Coronary artery (tissue), 2 donors: ENCODE data around the gene CD37.

ENCODE experiments used
- DNase-seq: peaks from one replicate; pipeline ENCODE4 v3.0.0-alpha.2; 2017; ENCODE audit warnings: low spot score
- H3K27ac ChIP-seq, 2 donors: fragments of 200-600 bp; sonication (generic); one replicate each; pipeline ENCODE4 v1.5.1; 2016 to 2019
- H3K4me3 ChIP-seq: fragments of 200-600 bp; sonication (generic); 2 replicates; pipeline ENCODE4 v1.5.1; 2016; ENCODE audit warnings: mild to moderate bottlenecking, moderate library complexity
- TF ChIP-seq, protein P1 (sequence below): fragments of 200-600 bp; sonication (generic); IDR thresholded peaks from one replicate; pipeline ENCODE4 v1.5.1; 2019; ENCODE audit warnings: antibody characterized with exemption

CD37 gene

GRCh38 chr19:49356382-49356781 lies 21.2 kb downstream of the CD37 start:
- Histone ChIP-seq H3K4me3 (no peak overlapping the region), H3K27ac (peak overlapping the region in 1 of 2 donors; percentile 65)
- TF ChIP-seq, protein P1, sequence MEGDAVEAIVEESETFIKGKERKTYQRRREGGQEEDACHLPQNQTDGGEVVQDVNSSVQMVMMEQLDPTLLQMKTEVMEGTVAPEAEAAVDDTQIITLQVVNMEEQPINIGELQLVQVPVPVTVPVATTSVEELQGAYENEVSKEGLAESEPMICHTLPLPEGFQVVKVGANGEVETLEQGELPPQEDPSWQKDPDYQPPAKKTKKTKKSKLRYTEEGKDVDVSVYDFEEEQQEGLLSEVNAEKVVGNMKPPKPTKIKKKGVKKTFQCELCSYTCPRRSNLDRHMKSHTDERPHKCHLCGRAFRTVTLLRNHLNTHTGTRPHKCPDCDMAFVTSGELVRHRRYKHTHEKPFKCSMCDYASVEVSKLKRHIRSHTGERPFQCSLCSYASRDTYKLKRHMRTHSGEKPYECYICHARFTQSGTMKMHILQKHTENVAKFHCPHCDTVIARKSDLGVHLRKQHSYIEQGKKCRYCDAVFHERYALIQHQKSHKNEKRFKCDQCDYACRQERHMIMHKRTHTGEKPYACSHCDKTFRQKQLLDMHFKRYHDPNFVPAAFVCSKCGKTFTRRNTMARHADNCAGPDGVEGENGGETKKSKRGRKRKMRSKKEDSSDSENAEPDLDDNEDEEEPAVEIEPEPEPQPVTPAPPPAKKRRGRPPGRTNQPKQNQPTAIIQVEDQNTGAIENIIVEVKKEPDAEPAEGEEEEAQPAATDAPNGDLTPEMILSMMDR, result no peak
- no peak for DNase-seq

DNA sequence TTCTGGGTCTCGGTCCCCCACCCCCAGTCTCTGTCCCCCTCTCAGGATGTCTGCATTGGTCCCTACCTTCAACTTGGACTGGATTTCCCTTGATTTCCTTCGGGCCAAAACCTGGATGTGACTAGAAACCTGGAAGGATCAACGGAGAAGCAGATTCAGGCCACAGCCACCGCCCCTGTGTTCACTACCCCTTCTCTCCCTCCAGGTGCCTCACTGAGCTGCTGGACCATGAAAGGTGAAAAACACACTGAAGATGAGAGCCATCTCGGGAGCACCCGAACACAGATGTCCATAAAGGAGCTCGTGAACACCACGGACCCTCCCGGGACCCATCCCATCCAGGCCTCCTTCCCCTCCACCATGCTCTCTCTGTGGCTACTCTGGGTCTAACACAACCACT lies 22.0 kb downstream of the CD37 start:
- no peak overlapping the region for H3K27ac ChIP-seq
- H3K4me3 ChIP-seq, result no peak overlapping the region

GRCh38 chr19:49359851-49360820 lies 24.9 kb downstream of the CD37 start:
- no peak overlapping the region for H3K4me3 ChIP-seq
- no peak for DNase-seq
- TF ChIP-seq, protein P1, result no peak
- H3K27ac ChIP-seq, result peak overlapping the region; percentile 36 to 45

More for the DNA sequence above, 22.0 kb downstream of the CD37 start:
- TF ChIP-seq, protein P1, result no peak
- no peak for DNase-seq

DNA sequence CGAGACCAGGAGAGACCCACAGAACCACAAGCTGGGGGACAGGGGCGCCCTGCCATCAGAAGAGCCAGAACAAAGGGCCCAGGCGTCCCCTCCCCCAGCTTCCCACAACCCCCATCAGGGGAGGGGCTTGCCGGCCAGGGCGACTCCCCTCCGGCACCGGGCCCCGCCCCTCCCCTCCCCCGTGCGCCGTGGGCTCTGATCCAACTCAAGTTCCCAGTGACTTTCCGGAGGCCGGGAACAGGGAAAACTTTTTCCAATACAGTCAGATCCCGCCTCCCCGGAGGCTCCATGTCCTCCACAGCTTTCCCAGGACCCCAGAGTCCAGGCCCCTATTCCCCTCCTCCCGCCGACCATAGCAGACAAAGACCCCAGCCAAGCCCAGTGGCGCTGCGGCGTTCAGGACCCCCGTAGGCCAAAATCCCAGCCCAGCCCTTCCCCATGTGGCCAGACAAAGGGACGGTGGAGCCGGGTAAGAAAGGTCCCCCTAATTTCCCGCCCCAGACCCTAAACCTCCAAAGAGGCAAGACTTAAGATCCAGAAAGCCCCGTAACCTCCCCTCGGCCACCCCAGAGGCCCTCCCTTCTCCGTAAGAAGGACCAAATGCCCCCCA lies 26.3 kb downstream of the CD37 start:
- peak overlapping the region; percentile 85 for H3K4me3 ChIP-seq
- TF ChIP-seq, protein P1, result no peak
- DNase-seq, result peak; percentile 86
- peak overlapping the region; percentile 91 to 94 for H3K27ac ChIP-seq

DNA sequence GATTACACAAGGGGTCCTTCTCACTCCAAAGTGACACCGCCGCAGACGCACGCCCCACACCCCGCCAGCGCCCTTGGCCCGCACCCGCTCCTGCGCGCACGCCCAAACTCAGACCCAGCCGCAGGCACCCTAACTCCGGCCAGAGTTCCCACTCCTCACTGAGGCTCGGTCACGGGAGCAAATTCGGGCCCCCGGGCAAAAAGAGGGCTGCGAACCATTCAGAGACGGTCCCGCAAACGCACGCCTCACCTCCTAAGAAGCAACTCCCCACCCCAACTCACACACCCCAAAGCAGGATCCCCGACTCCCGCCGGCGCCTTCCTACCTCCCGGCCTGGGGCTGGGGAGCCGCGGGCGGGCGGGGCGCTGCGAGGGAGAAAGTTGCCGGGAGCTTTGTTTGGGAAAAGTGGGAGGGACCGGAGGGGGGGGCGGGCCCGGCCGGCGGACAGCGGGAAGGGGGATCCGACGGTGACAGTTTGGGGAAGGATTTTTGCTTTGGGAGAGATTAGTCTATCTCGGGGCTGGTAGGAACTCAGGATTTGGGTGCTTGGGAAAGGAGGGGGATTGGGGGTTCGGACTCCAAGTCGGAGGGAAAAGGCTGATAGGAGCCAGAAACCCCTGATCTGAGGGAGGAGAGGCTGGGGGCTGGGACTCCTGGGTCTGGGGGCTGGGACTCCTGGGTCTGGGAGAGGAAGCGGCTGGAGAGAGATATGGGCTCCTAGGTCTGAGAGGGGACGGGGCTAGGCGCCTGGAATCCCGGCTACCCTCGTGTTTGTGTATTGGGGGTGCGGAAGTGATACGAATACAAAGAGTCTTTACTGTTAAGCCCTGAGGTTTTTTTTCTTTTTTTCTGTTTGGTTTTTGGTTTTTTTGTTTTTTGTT lies 27.1 kb downstream of the CD37 start, which contains the start of gene TEAD2:
TSS of gene TEAD2 (minus strand) at position 369 of the 881 bp plus-strand sequence. CDS start 2,341 bp downstream, outside the sequence.
- H3K27ac ChIP-seq, result peak within 1 kb of the TSS; percentile 91 to 94
- peak within 1 kb of the TSS; percentile 85 for H3K4me3 ChIP-seq
- TF ChIP-seq, protein P1, result no peak
- DNase-seq, result peak; percentile 86

DNA sequence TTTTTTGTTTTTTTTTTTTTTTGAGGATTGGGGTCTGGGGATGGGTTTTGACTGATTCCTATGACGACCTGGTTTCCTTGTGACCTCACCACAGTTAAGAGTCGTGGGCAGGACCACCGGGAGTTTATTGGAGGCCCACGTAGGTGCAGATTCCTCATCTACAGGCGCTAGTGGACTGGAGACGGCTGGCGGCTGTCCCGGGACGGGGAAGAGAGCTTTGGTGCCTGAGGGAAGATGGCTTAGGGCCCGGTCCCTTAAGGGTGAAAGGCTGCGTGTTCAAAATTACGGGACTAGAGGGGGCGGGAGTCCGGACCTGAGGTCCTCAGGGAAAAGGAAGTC lies 27.7 kb downstream of the CD37 start:
- TF ChIP-seq, protein P1, result no peak
- DNase-seq, result no peak
- Histone ChIP-seq H3K27ac (peak overlapping the region; percentile 91 to 94), H3K4me3 (peak overlapping the region; percentile 58)
